GM19193 (cell line): ENCODE results near the gene ALMS1.
A peak's percentile ranks its signal among the peaks of the same experiment; 100 is the strongest.

Source experiments
- POLR2A ChIP-seq: IDR thresholded peaks from 4 replicates; pipeline ENCODE4 v1.6.1; 2011; ENCODE audit not compliant: insufficient read depth, insufficient read length; ENCODE audit errors: extremely low read depth

The ALMS1 gene

GRCh38 chr2:73376681-73377080 is 9.0 kb upstream of the ALMS1 start:
- TF ChIP-seq POLR2A, result no peak

- TF ChIP-seq POLR2A, result no peak
Observed at GRCh38 chr2:73383036-73383435, 2.6 kb upstream of the ALMS1 start.

- TF ChIP-seq POLR2A, result no peak
Observed at GRCh38 chr2:73385123-73385503, 523 bp upstream of the ALMS1 start.

GRCh38 chr2:73386342-73386868 is 769 bp downstream of the ALMS1 start:
- TF ChIP-seq POLR2A, result peak; percentile 65

GRCh38 chr2:73386894-73387636 is 1.4 kb downstream of the ALMS1 start:
- TF ChIP-seq POLR2A, result no peak

DNA sequence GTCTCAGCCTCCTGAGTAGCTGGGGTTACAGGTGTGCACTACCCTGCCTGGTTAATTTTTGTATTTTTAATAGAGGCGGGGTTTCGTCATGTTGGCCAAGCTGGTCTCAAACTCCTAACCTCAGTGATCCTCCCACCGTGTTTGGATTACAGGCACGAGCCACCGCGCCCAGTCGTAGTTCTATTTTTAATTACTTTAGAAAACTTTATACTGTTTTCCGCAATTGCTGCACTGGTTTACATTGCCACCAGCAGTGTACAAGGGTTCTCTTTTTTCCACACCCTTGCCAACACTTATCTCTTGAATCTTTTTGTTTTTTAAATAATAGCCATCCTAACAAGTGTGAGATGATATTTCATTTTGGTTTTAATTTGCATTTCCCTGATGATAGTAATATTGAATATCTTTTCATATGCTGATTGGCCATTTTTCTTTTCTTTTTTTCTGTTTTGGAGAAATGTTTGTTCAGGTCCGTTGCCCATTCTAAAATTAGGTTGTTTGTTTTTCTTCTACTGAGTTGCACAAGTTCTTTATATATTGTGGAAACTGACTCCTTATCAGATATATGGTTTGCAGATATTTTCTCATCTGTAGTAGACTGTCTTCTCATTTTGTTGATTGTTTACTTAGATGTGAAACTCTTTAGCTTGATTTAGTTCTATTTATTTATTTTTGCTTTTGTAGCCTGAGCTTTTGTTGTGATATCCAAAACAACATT is 16.9 kb downstream of the ALMS1 start:
- no peak for TF ChIP-seq POLR2A

- TF ChIP-seq POLR2A, result no peak
Observed at GRCh38 chr2:73403237-73403636, 17.6 kb downstream of the ALMS1 start.

- TF ChIP-seq POLR2A, result no peak
Observed at GRCh38 chr2:73404409-73404808, 18.8 kb downstream of the ALMS1 start.

- no peak for TF ChIP-seq POLR2A
Observed at GRCh38 chr2:73406996-73407395, 21.4 kb downstream of the ALMS1 start.

- TF ChIP-seq POLR2A, result no peak
Observed at GRCh38 chr2:73408198-73408597, 22.6 kb downstream of the ALMS1 start.

- TF ChIP-seq POLR2A, result no peak
Observed at GRCh38 chr2:73414696-73415095, 29.1 kb downstream of the ALMS1 start.

- no peak for TF ChIP-seq POLR2A
Observed at GRCh38 chr2:73415906-73416305, 30.3 kb downstream of the ALMS1 start.

DNA sequence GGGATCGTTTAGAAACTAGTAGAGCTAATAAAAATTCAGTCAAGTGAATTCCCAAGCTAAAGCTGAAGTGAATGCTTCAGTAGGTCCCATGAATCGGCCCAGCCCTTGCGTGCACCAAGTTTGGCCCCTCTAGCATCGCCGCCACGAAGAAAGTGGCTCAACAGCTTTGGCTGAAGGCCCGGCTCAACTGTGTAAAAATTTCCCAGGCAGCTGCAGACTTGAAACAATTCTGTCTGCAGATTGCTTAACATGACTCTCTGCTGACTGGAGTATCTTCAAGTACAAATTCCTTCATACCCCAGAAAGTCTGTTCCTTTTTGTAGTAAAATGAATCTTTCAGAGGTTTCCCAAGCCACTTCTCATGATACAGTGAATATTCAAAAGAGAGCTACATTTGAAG is 32.7 kb downstream of the ALMS1 start:
- TF ChIP-seq POLR2A, result no peak

DNA sequence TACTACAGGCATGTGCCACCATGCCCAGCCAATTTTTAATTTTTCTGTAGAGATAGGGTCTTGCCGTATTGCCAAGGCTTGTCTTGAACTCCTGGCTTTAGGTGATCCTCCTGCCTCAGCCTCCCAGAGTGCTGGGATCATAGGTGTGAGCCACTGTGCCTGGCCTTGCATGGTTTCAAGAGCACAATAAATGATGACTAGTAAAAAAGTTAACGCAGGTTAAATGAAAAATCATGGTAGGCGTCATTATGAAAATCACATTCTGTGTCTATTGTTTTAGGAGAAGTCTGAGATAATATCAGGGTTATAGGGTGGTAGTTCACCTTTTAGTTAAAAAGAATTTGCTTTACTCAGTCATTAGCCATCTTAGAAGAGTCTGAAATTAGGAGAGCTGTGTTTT is 38.3 kb downstream of the ALMS1 start:
- TF ChIP-seq POLR2A, result no peak

DNA sequence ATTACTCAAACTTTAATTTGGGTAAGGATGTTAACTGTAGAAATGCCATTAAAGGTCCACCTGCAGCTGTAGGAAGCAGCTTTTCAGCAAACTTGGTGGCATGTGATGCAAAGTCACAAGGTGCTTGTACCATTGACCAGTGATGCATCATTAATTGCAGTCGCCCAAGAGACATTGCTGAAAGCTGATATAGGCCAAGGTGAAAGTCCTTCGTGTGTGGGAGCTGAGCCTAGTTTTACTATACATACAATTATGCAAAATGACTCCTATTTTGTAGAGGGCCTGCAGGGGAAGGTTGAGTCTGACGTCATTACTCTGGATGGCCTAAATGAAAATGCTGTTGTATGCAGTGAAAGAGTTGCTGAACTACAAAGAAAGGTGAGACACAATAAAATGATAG is 40.5 kb downstream of the ALMS1 start:
- no peak for TF ChIP-seq POLR2A

DNA sequence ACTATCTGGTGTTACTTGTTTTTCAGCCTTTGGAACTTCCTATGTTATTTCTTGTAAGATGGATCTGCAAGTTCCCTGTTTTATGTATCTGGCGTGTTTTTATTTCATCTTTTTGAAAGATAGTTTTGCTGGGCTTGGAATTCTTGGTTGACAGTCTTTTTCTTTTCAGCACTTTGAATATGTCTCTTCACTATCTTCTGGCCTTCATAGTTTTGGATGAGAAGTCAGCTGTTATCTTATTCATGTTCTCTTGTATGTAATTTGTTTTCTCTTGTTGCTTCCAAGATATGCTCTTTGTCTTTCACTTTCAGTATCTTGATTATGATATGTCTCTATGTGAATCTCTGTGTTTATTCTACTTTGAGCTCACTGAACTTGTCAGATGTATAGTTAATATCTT is 50.4 kb downstream of the ALMS1 start:
- TF ChIP-seq POLR2A, result no peak
